Measurements from ENCODE around the gene LHFPL3. TPM values are rescaled to one million over a fixed set of nuclear protein-coding genes. Genes with fewer than 3 reads are reported as not detected.

The LHFPL3 gene
- total RNA-seq, 4 donors from 2014 or later, result not detected

DNA sequence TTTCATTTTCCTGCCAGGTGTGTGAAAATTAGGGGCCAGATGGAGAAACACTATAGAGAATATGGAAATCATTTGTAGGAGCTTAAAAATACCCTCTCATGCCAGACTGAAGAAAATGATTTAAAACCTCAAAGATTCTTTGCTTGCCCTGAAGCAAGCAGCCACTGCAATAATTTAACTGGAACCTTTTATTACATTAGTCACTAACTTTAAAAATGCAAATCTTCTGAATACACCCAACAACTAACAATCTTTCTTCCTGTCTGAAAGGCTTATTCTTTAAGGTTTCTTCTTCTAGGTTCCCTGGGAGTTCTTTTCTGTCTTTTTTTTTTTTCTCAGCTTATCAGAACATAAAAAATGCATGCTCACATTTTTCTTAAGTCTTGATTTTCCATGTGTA, 447.1 kb downstream of the LHFPL3 start:
- Histone ChIP-seq H3K4me3 (replicated peaks in 1 of 3) (no peak overlapping the region), H3K9me3 (no peaks in the 10 kb centered on the region), H3K27me3 (no peaks in the 10 kb centered on the region), H3K4me1 (no peaks in the 10 kb centered on the region), H3K27ac (no peak overlapping the region), H3K36me3 (no peaks in the 10 kb centered on the region)
- intact Hi-C loops (cut with DNase I), result no loop called here
- no peak for DNase-seq
- TF ChIP-seq, protein P1, sequence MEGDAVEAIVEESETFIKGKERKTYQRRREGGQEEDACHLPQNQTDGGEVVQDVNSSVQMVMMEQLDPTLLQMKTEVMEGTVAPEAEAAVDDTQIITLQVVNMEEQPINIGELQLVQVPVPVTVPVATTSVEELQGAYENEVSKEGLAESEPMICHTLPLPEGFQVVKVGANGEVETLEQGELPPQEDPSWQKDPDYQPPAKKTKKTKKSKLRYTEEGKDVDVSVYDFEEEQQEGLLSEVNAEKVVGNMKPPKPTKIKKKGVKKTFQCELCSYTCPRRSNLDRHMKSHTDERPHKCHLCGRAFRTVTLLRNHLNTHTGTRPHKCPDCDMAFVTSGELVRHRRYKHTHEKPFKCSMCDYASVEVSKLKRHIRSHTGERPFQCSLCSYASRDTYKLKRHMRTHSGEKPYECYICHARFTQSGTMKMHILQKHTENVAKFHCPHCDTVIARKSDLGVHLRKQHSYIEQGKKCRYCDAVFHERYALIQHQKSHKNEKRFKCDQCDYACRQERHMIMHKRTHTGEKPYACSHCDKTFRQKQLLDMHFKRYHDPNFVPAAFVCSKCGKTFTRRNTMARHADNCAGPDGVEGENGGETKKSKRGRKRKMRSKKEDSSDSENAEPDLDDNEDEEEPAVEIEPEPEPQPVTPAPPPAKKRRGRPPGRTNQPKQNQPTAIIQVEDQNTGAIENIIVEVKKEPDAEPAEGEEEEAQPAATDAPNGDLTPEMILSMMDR (IDR thresholded peaks at IDR 0.05), result no peak
- TF ChIP-seq POLR2A (IDR thresholded peaks at IDR 0.05), result no peak

DNA sequence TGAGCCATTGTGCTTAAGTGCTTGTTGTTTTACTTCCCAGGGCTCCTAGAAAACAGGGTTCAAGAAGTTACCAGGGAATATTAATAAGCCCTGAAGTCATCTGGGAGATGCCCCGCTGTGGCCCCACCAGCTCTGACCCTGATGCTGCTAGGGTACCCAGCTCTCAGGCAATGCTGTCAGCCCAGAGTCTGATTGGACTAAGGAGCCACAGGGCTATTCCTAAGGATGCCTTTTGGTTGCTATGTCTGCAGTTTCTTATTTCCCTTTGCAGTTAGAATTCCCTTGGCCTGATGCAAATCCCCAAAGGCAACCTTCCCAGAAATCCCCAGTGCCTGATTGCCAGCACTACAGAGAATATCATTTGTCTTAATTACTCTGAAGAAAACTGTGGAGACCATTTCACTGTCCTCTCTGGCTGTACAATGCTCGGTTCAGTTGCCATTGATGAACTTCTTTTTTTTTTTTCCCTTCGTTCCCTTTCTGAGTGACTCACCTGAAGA, 448.9 kb downstream of the LHFPL3 start:
- Histone ChIP-seq H3K27ac (no peak overlapping the region), H3K9me3 (no peaks in the 10 kb centered on the region), H3K4me3 (replicated peaks in 1 of 3) (no peak overlapping the region), H3K27me3 (no peaks in the 10 kb centered on the region), H3K36me3 (no peaks in the 10 kb centered on the region), H3K4me1 (no peaks in the 10 kb centered on the region)
- WGBS, 2 donors, result 61 to 73% methylated on average over 3 of the region's 3 CpGs
- intact Hi-C loops (cut with DNase I), result no loop called here
- TF ChIP-seq POLR2A (IDR thresholded peaks at IDR 0.05), result no peak
- TF ChIP-seq, protein P1 (IDR thresholded peaks at IDR 0.05), result no peak
- no peak for DNase-seq

DNA sequence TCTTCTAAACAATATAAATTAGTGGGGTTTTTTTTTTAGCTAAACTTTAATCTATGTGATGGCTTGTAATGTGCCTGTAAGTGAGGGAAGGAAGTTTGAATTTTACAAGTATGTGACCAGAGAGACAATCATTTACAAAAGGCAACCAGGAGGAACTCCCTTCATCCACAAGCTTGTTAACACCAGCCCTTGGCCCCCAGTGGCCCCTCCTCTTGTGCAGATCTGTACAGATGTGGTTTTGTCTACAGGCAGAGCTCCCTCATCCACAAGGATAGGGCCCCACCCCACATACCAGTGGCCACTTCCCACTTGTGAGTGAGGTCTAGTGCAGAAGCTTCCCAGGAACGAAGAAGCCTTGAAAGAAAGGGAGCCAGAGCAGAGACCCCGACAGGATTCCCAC, 451.5 kb downstream of the LHFPL3 start:
- Histone ChIP-seq H3K27ac (no peak overlapping the region), H3K4me1 (no peaks in the 10 kb centered on the region), H3K9me3 (no peaks in the 10 kb centered on the region), H3K36me3 (no peaks in the 10 kb centered on the region), H3K4me3 (replicated peaks in 1 of 3) (no peak overlapping the region), H3K27me3 (no peaks in the 10 kb centered on the region)
- intact Hi-C loops (cut with DNase I), result no loop called here
- 77 to 85% methylated on average over 2 of the region's 2 CpGs for WGBS, 2 donors
- TF ChIP-seq, protein P1 (IDR thresholded peaks at IDR 0.05), result no peak
- no peak for TF ChIP-seq POLR2A (IDR thresholded peaks at IDR 0.05)
- no peak for DNase-seq

DNA sequence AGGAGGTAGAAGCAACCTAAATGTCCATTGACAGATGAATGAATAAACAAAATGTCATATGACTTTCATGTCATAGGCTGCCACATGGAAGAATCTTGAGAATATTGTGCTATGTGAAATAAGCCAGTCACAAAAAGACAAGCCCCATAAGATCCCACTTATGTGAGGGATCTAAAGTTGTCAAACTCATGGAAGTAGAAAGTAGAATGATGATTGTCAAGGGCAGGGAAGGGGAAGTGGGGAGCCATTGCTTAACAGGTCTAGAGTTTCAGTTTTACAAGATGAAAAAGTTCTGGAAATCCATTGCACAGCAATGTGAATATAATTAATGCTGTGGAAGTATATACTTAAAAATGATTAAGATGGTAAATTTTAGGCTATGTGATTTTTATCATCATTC, 456.3 kb downstream of the LHFPL3 start:
- DNase-seq, result no peak
- TF ChIP-seq POLR2A (IDR thresholded peaks at IDR 0.05), result no peak
- TF ChIP-seq, protein P1 (IDR thresholded peaks at IDR 0.05), result no peak
- Histone ChIP-seq H3K9me3 (no peaks in the 10 kb centered on the region), H3K36me3 (no peaks in the 10 kb centered on the region), H3K4me1 (no peaks in the 10 kb centered on the region), H3K27ac (no peak overlapping the region), H3K27me3 (no peaks in the 10 kb centered on the region), H3K4me3 (replicated peaks in 1 of 3) (no peak overlapping the region)
- intact Hi-C loops (cut with DNase I), result no loop called here

DNA sequence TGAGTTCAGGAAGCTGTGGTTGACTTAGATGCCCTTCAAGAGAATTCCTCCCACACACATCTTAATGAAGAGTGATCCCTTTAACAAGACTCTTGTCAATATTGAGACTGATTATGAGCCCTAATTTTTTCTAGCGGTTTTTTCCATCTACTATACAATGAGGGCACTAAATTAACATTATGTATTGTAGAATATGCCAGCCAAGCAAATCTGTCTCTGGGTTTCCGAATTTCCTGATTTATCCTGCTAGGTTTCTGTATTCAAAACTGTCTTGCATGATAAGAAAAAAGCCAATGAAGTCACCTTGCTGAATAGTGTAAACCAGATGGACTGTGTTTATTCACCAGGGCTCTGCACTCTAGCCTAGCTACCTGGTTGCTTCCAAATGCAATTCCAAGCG, 461.4 kb downstream of the LHFPL3 start:
- no peak overlapping the region for H3K4me3 ChIP-seq (replicated peaks in 1 of 3)
- no peaks in the 10 kb centered on the region for H3K9me3 ChIP-seq
- intact Hi-C loops (cut with DNase I), result no loop called here
- no peaks in the 10 kb centered on the region for H3K36me3 ChIP-seq
- no peak for DNase-seq
- H3K27me3 ChIP-seq, result no peaks in the 10 kb centered on the region
- TF ChIP-seq, protein P1 (IDR thresholded peaks at IDR 0.05), result no peak
- no peak for TF ChIP-seq POLR2A (IDR thresholded peaks at IDR 0.05)
- 77 to 87% methylated on average over 3 of the region's 3 CpGs for WGBS, 2 donors
- no peak overlapping the region for H3K27ac ChIP-seq
- no peaks in the 10 kb centered on the region for H3K4me1 ChIP-seq

Measured in thyroid gland (tissue), 4 donors.